Amygdala (tissue), 56 donors: ENCODE results near the gene ST3GAL5.

Experiments used
- DNase-seq, 56 donors: peaks; one replicate each; lab custom pipeline; 2025; lab: John Stamatoyannopoulos, UW

ST3GAL5 gene

DNA sequence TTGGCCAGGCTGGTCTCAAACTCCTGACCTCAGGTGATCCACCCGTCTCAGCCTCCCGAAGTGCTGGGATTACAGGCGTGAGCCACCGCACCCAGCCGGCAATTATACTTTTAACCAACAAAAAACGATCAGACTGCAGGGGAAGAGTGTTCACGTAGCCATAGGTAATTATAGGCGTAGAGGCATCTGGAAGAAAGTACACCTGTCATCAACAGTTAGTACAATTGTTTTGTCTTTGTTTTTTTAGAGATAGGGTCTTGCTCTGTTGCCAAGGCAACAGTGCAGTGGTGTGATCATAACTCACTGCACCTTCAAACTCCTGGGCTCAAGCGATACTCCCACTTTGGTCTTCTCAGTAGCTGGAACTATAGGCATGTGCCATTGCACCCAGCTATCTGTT, 20.0 kb downstream of the ST3GAL5 start:
- DNase-seq, result no peak

DNA sequence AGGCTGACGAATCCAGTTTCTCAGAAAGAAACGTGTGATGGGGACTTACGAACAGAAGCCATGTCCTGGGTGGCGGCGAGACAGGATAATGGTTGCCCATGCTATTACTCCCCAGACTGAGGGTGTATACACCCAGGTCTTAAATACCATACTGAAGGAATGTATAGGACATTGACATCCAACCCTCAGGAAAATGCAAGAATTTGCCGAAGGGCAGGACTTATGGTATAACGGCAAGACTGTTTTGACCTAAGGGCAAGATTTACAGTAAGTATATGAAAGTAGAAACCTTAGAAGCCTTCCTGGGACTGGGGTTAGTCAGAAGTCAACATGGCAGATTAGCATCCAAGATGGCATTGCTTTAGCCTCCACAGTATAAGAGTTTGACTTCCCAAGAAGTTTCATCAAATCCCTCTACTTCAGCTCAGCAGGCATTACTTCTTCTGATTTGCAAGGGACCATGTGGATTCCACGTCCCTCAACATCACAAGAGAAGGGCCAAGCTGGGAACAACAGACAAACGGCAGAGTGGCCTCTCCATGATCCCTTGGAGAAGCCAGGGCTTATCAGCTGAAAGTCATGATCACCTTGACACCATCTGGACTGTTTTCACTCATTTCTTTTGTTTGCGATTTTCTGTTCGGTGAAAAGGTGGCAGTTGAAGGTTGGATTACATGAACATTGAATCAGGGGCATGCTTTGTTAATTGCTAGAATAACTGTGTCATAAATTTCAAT, 21.1 kb downstream of the ST3GAL5 start:
- DNase-seq, result no peak

DNA sequence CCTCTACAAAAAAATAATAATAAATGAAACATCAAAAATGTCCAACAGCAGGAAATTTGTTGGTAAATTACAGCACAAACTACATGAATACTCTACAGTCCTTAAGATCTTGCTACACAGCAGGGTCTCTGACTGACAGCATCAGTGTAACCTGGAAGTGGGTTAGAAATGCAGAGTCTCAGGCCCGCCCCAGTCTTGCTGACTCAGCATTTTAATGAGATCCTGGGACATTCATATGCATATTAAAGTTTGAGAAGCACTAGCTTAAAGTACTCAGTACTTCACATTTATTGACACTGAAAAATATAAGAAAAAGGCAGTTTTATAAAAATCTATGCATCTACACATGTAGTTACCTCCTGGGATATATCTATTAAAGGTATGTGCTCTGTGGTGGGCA, 21.7 kb downstream of the ST3GAL5 start:
- no peak for DNase-seq

DNA sequence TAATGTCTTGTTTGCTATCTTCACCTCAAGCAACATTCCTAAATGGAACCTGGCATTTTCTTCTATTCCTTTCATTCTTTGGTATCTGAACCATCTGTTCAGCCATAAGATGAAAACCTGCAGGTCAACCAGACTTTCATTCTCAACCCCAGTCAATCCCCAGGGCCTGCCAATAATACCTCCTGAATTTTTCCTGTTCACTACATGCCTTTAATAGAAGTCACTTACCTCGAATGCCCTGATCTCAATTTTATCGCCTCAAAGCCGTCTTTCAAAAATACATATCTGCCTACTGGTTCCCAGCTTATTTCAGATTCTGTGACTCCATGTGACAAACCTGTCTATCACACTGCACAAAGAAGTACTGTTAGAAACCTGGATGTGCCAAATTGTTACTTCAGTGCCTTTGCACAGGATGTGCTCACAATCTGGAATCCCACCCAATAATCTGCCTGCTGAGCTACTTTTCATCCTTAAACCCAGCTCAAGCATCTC, 22.6 kb downstream of the ST3GAL5 start:
- no peak for DNase-seq

DNA sequence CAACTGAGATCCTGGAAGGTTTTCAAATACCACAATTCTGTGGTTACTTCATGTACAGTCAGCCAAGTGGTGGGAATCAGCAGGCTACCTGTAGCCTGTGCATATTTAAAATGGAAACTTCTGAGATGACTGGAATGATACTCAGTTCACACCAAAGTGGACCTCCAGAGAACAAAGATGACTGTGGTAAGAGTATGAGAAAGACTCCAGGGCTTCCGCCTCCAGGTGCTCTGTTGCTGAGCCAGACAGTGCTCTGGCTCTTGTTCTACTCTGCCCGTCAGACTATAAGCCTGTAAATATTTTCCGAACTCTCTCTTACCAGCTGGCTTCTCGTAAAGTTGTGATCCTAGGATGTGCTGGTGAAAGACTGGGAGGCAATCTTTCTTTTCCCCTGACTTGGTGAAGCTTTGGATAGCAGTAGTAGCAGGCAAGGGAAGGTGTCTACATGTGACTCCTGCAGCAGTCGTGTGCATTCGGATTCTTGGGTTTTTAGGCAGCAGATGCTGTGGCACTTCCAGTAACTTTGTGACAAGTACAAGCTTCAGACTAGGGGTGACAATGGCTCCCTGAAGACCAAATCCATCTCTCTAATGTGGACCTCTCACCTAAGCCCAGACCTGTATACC, 23.1 kb downstream of the ST3GAL5 start:
- DNase-seq, result no peak

DNA sequence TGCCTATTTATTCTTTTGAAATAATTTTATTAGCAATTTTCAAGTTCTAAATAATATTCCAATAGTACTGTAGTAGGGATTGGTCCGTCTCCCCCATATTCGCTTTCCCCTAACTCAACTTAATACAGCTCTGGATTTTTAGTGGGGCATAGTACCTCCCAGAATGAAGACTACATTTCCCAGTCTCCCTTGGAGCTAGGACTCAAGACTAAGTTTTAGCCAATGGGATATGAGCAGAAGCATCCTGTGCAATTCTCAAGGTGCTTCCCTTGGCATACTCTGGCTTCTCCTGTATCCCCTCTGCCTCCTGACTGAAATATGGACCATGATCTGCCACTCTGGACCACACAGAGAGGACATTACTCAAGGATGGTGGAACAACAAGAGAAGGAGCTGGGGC, 24.1 kb downstream of the ST3GAL5 start:
- no peak for DNase-seq

DNA sequence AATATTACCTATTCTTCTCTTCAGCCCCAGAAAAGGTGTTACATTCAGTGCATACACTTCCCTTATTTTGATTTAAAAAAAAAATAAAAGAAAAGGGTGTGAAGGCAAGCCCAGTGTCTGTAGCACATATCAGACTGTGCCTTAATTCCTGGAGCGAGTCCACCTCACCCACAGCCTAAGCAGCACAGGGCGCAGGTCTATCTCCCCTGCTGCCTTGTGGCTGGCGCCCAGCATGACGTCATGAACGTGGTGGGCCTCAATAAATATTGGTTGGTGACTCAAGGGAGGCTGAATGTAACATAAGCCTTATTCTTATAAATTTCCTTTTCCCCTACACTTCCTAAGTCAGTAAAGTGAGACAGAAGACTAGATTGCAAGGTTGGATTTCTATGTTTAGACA, 26.4 kb downstream of the ST3GAL5 start:
- DNase-seq, result no peak

DNA sequence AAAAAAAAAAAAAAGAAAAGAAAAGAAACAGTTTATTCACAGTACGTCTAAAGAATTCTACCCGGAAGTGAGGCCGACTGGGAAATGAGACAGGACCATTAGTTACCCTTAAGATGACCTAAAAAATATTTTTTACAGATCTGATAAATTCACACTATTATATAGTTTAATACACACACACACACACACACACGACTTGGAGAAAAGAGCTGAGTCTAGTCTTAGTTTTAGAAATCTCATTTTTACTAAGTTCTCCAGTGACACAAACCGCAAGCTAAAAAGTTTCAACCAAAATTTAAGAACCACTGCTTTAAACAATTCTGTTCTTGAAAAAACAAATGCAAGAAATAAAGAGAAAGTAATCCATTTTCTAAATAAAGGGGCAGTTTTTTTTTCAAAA, 27.1 kb downstream of the ST3GAL5 start:
- no peak for DNase-seq

DNA sequence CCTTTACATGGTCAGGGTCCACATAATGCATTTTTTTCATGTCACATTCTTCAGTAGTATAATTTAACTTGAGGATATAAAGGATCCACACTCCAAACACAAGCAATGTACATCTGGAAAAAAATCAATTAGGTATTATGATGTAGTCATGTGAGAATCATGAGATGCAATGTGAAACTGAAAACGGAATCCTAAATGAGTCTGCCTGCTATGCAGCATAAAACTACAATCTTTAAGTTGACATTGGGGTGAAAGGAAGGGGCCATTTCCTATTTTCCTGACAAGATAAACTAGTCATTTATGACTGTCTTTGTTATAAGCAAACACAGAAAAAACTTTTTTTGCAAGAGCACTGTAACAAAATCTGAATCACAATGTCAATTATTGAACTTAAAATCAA, 27.6 kb downstream of the ST3GAL5 start:
- no peak for DNase-seq

DNA sequence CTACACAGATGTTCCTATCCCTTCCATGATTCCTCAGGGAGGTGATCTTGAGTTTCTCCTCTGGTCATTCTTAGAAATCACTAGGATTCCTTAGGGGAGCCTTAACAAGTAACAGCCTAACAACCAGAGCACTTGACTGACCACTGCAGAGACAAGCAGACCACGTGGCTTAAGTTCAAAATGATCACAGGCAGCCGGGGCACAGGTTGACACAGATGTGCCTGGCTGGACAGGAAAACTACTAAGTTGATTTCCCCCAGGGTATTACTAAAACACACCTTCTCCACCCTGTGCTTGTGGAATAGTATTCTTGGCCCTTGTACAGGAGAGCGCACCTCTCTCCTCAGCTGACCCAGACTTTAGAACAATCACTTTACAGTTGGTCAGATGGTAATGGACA, 29.9 kb downstream of the ST3GAL5 start:
- no peak for DNase-seq

DNA sequence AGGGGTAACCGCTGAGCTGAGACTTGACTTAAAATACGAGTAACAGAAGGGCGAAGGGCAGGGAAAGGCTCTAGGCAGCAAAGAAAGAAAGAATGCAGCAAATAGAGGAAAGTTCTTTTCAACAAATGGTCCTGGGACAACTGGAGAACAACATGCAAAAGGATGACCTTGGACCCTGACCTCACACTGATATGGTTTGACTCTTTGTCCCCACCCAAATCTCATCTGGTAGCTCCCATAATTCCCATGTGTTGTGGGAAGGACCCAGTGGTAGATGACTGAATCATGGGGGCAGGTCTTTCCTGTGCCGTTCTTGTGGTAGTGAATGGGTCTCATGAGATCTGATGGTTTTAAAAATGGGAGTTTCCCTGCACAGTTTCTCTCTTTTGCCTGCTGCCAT, 33.9 kb downstream of the ST3GAL5 start:
- DNase-seq, result no peak

DNA sequence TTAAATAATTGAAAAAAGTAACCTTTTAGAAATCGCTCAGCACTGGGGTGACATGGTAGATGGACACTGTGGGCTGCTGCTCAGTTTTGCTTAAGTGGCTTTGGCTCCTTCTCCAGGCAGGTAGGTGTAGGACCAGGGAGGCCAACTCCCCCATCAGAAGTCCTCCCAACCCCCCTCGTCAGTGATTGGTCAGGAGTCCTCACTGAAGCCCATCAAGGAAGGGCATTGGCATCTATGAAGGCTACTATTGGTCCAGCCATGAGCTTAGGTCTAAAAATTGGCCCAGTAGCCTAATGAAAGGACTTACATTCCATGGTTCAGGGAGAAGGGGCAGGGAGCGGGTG, 34.7 kb downstream of the ST3GAL5 start:
- DNase-seq, result no peak

DNA sequence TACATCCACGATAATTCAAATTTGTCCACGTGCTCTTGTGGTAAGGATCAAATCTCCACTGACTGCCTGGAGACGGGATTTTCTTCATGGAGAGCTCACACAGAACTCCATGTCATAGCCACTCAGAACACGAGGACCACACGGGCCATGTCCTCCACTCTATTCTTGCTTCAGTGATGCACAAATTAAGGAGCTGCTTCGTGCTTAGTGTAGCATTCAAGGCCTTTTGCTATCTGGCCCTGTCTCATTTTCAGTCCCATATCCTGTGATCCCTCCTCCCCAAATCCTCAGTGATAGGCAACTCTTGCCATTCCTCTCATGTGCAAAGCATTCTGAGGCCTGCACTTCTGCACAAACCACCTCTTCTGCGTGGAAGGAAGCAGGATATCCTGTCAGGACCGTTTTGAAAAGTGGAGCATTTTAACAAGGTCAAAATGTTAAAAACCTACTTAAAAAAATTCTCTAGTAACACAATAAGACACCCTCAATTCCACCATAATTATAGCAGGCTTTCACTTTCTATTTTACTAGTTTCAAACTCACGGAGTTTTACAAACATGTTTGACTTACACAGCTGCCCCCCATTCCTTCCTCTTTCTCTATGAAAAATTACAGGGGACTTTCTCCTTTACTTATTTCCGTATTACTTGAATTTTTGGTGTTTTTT, 35.2 kb downstream of the ST3GAL5 start:
- DNase-seq, result no peak

DNA sequence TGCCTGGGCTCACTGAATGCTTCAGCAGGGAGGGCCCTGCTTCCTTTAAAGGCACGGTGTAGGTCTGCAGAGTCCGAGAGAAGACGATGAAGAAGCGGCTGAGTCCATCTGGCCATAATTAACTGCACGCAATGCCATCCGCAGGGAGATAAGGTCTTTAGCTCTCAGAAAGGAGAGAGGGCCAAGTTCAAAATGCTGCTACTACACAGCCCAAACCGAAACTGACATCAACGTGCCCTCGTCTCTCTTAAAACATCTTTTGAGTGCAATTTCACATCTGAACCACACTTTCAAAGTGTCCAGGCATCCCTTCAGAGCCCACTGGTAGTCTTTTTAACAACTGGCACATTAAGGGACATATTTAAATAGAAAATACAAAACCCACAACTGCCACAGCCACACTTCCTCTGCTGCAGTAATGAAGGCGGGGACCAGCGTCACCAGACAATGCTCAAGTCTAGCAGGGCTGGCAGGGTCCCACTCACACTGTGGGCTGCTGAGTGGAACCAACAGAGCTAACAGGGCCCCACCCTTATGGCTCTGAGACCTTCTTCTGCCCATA, 35.8 kb downstream of the ST3GAL5 start:
- peak in 1 of 56 donors; percentile 24 for DNase-seq

DNA sequence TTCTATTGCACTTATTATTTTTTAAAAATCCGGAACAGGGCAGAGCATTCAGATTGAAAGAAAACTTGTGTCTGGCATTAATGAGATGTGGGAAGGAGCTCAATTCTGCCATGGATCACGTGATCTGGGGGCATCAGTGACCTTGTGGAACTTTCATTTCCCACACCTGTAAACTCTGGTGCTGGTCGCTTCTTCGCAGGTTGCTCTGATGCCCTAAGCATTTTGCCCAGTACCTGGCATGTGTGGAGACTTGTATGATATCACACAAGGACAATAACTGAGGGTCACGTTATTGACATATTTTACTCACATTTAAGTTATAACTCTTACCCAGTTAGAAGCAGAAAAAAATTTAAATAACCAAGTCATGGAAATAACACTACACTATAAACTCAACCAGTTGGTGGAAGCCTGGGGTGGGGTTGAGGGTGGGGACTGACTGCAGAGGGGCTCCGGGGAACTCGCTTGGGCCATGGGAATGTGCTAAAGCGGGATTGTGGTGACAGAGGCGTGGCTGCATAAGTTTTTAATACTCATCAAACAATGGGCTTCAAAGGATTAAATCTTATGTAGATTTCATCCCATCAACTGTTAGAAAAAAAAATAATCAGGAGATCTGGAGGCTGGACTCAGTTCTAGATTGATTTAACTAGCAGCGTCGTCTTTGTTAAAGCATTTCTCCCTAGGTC, 36.5 kb downstream of the ST3GAL5 start:
- DNase-seq, result no peak

DNA sequence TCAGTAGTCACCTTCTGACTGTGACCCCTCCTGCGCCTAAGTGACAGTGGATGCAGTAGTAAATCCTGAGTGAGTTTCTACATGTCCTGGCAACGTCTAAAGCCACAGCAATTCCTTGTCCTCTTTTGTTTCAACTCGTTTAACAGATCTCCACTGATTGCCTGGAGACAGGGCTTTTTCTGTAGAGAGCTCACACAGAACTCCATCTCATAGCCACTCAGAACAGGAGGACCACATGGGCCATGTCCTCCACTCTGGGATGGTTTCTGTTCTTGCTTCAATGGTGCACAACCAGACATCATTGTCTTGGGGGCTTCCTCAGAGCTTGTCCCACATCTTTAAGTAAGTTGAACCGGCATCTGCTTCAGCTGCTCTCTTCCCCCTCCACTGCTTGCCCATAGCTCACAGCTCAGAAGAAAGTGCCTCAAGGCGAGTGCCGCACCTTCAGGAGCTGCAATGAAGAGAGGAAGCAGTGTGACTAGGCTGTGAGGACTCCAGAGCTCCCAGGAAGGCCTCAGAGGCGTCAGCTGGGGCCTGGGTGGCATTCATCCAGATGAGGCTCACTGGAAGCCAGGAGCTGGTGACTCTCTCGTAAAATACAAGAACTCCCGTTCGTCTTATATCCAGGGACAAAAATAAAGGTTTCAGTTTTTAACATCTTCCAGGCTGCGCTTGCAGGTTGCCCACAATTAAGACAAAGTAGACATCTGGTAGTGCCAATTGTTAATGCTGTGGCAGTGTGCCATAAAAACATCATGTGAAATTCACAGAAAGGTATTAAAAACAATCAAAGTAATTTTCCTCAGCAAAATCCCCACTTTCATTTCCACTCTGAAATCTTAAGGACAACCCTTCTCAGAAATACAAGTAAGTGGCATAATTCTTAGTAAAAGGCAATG, 37.3 kb downstream of the ST3GAL5 start:
- DNase-seq, result peak in 30 of 56 donors; percentile 8 to 68 (median 34)

DNA sequence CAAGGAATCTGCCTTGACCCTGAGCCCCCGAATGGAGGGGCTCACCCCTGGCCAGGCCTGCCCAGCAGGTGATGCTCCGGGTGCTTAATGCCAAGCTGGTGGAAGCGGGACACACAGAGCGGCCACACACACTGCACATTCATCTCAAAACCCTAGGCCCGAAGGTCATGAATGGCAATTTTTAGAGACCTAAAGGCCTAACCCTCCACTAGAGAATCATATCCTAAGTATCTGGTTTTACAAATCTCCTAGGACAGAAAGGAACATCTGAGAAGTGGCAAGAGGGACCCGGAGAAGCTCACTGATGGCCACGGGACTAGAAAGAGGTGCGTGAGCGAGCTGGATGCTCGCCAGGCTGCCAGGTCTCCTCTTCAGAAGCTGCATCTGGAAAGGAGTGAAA, 38.3 kb downstream of the ST3GAL5 start:
- DNase-seq, result no peak

DNA sequence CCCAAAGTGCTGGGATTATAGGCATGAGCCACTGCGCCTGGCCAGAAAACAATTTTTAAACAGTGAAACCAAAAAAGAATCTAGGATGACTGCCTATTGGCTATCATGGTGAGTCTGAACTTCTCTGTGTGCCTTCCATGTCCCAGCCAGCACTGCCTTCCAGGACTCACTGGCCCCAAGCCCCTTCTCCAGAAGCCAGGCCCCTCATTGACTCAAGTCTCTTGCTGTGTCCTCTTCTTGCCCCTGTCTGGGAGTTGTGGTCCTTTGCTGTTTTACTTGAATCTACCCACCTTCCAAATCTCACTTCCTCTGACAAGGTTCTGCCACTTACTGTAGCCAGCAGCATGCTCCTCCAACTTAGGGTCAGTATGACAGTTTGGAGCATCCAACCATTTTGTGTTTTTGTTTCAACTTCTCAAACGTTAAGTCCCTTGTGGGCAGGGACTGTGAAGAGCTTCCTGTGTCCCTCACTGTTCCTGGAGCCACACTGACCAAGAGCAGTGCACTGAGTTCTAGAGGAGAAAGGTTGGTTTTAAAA, 41.7 kb downstream of the ST3GAL5 start:
- DNase-seq, result no peak

DNA sequence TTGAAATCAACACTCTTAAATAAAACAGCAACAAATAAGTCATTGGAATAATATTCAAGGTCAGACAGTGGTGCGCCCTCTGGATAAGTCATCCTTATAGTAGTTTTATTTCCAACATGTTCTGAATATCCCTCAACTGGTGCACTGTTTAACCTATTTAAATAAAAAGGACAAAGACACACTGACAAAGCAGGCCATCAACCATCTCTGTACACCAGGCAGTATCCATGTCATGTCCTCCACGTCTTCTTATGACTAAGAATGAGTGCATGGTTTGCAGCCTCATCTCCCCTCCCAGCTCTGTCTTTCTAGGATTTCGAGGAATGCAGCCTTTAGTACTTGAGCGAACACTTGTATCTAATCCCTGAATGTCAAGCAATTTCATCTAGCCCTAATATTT, 42.4 kb downstream of the ST3GAL5 start:
- no peak for DNase-seq

DNA sequence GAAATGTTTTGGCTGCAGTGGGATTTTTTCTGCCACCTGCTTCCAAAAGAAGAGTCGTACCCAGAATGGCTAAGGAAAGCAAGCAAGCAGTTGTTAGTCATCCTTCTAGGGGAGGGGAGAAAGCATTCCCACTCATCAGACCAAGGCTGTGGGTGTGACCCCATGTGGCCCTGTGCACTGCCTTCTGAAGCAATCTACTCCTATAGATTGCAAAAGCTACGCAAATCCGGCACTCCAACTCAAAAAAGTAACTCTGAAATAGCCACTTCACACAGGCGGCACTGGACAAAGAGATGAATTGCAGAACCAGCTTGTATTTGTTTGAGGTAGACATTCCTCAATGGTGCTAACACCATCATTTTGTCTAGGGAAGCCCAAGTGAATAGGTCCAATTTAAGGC, 44.3 kb downstream of the ST3GAL5 start:
- DNase-seq, result no peak
